NCI-H2196 (cell line): Measurements from ENCODE around the gene LIMK2.
A peak's percentile ranks its signal among the peaks of the same experiment; 100 is the strongest.
"Not testable (repeated sequence)": the region's sequence is repeated elsewhere in the genome, so short reads cannot be mapped to it uniquely, and the experiment has no call there.

ENCODE experiments used
- DNase-seq: peaks from one replicate; lab custom pipeline; 2025; ENCODE audit not compliant: unreplicated experiment; lab: John Stamatoyannopoulos, UW

The LIMK2 gene

DNA sequence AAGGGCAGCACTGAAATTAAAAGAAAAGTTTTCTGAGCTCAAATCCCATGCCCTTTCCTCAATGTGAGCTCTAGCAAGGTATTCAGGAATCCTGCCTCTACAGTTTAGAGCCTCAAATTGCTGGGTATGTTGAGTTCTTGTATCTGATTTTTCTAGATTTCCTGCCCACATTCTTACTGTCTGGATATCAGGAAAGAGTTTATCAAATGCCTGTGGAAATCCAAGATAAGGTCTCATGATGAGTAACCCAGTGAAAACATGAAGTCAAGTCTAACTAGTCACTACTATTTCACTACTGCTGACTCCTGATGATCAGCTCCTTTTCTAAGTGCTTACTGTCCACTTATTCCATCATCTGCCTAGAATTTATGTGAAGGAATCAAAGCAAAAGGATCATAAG is 29.8 kb downstream of the LIMK2 start:
- no peak for DNase-seq

DNA sequence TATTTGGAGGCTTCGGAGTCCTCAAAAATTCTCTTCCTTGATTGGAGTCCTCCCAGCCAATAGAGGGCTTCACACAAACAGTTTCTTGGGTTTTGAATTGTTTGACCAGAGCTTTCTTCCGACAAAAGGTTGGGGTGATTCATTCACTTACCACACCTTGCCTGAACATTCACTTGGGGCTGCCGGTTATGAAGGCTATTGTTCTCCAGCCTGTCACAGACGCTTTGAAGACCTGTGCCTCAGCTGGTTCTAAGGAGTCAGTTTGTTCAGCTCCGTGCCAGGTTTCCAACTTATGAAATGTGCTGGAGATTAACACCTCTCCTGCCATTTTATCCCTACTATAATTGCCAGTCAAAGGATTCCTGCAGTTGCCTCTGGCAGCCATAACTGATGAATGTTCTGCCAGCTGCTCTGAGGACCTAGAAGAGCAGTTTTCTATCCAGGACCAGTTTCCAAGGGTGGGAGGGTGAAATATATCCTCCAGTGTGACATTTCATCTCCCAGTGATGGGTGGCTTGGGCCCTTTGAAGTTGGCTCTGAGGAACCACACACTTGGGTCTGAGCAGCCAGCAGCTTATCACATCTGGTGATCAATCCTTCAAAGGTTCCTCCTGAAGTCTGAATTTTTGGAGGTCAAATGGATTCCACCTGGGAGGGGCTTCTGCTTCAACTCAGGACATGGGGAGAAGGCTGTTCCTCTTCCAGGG is 31.4 kb downstream of the LIMK2 start:
- DNase-seq: no peak

DNA sequence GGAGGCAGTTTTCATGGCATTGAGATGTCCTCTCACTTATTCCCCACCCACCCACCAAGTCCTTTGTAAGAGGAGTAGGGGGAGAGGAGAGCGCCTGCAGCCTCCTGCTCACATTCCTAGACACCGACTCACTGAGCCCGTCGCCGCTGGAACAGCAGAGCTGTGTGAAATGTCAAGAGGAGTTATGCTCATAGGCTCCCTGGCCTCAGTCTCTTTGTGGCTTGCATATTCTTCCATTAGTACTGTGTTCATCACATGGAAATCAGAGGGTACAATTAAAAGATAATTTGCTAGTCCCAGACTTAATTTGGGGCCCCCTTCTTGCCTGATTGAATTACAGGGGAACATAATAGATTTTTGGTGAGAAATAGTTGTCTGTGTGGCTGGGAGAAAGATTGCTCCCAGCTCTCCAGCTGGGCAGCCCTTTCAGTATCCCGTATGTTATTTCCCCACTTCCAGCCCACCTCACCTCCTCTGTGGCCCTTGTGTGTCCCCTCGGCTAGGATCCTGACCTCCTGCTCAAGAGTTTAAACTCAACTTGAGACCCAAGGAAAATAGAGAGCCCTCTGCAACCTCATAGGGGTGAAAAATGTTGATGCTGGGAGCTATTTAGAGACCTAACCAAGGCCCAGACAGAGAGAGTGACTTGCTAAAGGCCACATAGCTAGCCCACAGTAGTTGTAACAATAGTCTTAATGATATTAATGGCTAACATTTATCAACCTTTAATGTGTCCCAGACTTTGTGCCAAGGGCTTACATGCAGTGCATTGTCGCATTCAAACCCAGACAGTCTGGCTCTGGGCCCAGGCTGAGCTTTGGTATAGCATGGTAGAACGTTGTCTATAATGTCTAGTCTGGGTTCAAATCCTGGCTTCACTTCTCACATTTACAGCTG is 32.2 kb downstream of the LIMK2 start:
- no peak for DNase-seq

DNA sequence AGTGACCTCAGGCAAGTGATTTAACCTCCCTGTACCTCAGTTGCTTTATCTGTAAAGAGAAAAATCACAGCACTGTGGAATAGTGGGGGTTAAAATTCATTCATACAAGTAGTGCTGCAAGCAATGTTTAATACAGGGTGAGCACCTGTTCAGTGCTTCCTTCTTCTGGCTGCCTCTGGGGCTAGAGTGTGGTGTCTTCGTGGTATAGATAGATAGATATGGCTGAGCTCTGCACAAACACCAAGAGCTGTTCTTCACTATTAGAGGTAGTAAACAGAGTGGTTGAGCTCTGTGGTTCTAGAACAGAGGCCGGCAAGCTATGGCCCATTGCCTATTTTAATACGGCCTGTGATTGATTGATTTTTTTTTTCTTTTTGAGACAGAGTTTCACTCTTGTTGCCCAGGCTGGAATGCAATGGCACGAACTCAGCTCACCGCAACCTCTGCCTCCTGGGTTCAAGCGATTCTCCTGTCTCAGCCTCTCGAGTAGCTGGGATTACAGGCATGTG is 32.9 kb downstream of the LIMK2 start:
- no peak for DNase-seq

DNA sequence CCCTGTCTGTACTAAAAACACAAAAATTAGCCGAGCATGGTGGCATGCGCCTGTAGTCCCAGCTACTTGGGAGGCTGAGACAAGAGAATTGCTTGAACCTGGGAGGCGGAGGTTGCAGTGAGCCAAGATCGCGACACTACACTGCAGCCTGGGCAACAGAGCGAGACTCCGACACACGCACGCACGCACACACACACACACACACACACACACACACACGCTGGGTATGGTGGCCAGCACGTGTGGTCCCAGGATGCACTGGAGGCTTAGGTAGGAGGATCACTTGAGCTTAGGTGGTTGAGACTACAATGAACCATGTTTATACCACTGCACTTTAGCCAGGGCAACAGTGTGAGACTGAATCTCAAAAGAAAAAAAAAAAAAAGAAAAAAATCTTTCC is 33.9 kb downstream of the LIMK2 start:
- DNase-seq: not testable (repeated sequence)

DNA sequence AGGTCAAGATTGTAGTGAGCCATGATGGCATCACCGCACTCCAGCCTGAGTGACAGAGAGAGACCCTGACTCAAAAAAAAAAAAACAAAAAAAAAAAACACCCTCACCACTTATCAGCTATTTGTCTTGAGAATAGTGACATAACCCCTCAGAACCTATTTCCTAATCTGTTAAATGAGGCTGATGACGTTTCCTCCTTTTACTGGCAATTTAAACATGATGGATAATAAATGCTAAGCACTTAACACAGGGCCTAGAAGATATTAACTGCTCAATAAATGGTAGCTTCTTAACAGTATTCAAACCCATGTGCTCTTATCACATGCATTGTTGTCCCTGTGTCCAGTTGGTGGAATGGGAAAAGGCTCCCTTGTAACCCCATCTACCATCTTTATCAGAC is 34.6 kb downstream of the LIMK2 start:
- DNase-seq: no peak

DNA sequence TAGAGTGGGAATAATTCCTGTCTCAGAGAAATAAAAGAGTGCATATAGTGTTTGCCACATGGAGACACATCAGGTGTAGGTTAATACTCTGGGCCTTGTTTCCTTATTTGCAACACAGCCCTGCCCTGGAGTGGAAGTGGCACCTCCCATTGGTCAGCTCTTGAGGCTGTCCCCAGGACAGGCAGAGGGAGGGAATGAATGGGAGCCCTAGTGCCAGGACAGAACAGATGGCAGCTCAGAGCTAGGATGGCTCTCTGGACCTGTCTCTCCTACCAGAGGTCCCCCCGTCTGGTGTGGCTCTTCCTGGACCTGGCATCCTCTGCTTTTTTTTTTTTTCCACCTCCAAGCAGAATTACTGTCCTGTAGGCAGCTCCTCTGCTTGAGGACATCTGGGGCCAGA is 35.6 kb downstream of the LIMK2 start:
- no peak for DNase-seq

DNA sequence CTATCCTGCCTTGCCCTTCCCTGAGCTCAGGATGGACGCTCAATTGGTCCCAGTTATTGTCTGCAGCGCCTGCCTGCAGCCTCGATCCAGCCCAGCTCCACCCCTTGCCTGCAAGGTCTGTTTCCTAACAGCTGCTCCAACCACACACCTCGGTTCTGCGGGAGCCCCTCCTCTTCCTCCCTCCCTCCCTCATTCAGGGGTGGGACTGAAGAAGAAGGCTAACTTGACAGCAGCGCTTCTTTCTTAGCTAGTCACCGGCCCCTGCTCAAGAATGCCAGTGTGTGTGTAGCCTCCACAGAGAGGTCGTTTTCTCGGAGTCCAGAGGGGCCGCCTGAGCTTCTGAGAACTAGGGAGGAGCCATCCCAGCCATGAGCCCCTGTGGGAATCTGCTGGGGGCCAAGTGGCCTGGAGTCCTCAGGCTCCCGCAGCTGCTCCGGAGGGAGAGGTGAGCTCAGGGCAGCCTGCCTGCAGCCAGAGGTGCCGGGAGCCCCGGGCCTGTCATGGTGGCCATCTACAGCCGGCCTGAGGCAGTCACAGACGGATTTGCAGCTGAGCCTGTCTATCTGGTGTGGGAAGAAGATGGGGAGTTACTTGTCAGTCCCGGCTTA is 36.1 kb downstream of the LIMK2 start:
- no peak for DNase-seq

DNA sequence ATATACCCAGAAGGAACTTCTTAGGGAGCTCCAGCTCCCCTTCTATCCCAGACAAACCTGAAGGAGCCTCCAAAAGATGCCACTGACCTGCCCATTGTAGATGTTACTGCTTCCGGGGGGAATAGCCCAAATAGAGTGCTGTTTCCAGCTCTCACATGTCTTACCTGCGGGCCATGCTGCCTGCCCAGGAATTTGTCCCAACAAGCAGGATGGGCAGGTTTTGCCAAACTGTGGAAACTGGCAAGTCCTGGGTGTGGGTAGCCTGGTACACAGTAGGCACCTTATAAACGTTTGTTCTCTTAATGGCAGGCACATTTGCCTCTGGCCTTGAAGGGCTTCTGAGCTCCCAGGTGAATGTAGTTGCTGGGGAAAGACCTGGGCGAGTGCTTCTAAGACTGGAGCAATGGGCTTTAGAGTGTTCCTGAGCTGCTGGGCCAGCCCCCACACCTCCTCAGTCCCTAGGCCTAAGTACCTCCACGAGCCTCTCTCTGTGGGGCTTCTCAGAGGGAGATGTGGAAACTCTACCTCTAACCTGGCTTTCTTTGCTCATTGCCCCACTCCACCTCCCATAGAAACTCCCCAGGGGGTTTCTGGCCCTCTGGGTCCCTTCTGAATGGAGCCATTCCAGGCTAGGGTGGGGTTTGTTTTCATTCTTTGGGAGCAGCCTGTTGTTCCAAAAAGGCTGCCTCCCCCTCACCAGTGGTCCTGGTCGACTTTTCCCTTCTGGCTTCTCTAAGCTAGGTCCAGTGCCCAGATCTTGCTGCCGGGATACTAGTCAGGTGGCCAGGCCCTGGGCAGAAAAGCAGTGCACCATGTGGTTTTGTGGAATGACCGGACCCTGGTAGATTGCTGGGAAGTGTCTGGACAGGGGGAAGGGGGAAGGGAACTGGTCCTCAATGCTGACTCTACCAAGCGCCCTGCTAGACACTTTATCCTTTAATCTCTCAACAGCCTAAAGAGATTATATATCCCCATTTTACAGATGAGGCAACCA is 37.2 kb downstream of the LIMK2 start:
- no peak for DNase-seq

DNA sequence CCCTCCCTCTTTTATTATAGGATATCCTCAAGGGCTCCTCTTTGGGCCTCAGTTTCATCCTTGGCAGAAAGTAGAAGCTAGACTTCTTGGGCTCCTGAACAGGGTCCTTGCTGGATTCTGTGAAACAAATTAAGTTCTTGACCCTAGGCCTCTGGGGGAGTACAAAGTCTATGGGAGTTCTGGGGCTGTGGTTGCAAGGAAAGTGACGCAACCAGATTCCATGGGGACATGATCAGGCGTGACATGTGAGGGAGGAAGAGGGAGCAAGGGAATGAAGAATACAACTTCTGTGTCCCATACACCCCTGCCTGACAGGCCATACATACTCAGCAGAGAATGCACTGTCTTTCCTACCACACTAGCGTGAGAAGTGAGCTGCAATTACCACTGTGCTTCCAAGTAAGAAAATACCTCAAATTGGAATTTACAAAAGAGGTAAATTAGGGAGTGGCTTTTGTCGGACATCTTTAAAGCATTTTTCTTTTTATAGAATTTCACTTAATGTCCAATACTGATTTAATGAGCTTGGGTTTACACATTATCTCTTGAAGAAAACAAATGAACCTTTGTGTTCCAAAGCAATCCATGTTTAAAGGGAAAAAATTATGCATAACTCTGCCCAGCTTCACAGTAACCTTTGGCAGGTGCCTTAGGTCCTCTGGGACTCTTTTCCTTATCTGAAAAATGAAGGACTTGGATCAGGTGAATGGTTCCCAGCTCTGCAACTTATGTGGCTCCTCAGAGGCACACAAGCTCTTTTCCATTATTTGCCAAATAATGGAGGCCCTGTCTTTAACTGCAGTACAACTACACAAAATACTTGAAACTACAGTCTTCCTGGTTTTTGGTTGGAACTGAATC is 38.9 kb downstream of the LIMK2 start:
- DNase-seq: no peak

DNA sequence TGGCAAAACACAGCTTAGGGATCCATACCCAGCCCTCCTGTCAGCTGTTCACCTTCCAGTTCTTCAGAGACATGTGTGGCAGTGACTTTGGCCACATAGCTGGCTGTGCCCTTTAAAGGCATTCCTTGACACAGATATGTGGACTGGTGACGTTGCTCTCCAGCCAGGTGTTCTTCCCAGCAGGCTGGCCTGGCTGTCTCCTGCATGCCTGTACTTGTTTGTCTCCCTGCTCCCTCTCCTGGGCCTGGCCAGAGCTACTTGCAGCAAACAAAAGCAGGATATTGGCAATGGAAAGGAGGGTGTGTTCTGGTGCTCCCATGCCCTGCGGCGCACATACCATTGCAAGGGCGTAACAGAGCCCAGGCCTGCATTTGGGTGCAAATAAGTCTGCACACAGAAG is 41.9 kb downstream of the LIMK2 start:
- DNase-seq: peak; percentile 31

DNA sequence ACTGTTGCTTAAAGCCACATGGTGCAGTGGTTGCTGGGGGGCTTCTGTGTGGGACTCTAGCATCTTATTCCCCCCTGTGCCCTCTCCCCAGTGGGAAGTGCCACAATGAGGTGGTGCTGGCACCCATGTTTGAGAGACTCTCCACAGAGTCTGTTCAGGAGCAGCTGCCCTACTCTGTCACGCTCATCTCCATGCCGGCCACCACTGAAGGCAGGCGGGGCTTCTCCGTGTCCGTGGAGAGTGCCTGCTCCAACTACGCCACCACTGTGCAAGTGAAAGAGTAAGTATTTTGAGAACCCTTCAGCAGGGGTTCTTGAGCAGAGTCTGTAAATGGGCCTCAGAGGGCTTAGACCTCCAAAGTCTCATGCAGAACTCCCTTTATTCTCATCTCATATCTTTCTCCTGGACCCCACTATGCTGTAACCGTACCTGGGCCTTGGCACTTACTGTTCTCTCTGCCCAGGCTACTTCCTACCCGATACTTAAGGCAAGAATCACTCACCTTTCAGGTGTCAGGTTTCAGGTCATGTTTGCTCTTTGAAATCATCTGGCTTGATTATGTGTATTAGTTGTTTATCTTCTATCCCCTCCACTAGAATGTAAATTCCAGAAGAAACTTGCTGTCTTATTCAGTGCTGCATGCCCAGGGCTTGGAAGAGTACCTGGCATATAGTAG is 47.8 kb downstream of the LIMK2 start:
- DNase-seq: no peak

DNA sequence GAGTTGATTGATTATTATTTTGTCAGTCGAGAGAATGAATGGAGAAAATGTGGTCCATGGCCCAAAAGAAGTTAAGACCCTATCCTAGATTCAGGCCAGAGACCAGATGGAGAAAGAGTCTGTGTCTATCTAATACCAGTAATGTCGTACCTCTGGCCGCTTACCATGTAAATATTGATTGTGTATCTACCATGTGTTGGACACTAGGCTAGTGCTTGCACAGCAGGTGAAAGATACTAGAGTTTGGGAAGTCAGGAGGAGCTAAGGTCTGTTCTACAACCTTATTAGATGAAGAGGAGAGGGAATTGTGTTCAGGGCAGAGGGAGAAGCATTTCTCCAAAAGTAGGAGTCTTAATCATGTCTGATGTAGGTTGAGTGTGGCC is 48.4 kb downstream of the LIMK2 start:
- no peak for DNase-seq

DNA sequence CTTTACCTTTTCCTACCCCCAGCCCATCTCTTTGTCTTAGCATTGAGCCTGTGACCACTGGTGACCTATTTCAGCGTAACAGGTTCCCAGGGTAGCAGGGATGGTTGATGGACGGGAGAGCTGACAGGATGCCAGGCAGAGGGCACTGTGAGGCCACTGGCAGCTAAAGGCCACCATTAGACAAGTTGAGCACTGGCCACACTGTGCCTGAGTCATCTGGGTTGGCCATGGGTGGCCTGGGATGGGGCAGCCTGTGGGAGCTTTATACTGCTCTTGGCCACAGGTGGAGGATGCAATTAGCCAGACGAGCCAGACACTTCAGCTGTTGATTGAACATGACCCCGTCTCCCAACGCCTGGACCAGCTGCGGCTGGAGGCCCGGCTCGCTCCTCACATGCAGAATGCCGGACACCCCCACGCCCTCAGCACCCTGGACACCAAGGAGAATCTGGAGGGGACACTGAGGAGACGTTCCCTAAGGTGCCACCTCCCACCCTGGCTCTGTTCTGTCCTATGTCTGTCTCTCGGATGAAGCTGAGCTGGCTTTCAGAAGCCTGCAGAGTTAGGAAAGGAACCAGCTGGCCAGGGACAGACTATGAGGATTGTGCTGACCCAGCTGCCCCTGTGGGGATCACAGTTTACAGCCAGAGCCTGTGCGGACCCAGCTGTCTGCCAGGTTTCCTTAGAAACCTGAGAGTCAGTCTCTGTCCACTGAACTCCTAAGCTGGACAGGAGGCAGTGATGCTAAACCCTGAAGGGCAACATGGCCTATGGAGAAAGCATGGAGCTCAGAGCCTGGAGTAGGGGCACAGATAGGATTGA is 50.4 kb downstream of the LIMK2 start:
- no peak for DNase-seq

DNA sequence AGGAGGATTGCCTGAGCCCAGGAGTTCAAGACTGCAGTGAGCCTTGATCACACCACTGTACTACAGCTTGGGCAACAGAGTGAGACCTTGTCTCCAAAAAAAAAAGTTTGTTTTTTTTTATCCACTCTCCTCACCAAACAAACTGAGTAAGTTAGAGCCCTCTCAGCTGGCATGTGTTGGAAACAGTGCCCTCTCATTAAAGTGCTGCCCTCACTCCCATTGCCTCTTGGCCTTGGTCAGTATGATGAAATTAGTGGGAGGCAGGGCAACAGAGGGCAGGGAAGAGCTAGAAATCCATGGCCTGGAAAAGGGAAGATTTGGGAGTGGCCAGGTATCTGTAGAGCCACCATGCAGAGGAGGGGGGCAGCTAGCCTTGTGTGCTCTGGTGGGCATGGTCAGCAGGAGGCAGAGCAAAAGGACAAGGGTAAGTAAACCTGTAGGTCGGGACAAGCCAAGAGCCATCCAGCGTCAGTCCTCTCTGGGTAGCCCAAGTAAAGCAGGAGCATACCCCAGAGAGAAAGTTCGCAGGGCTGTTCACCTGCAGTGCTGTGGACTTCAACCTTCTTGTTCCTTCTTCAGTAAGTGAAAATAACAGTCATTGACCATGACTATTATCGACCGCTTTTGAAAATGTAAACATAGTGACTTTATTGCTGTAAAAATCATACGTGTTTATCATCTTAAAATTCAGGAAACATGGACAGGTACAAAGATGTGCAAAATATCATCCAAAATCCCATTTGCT is 52.0 kb downstream of the LIMK2 start:
- DNase-seq: no peak

DNA sequence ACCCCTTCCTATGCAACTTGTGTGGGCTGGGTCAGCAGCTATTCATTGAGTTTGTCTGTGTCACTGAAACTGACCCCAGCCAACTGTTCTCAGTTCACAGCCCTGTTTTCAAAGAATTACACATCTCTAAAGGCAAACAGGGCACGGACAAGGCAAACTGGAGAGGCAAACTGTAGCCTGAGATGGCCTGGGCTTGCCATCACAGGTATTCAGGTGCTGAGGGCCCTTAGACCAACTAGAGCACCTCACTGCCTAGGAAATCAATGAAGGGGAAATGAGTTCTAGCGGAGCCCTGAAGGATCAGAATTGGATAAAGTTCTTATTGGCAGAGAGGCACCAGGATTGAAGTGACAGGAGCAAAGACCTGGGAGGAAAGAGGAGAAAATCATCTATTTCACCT is 56.2 kb downstream of the LIMK2 start:
- DNase-seq: no peak

DNA sequence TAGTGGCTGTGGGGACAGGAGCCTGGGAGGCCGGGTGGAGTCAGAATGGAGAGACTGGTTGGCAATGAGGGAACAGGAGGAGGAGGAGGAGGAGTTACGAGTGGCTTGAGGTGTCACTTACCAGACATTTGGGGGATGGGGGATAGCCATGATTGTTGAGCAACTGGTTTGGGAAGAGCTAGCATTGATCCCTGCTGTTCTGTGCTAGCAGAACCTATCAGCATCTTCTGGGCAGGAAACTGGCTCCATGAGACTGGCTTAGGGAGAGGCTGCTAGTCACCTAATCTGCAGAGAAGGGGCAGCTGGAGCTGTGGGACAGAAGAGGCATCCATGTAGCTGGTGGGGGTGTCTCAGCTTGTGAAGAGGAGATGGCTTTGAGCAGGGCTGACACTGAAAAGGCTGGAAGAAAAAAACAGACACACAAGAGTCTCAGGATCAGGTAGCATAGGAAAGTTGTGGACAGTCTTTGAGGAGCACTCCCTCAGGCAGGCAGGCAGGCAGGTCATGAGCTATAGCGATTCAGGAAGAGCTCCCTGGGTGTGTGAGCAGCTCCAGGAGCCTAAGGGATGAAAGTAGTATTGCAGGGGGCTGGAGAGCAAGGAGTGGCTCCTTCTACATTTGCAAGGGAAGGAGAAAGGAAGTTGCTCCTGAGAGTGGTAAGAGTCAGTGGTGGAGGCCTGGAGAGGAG is 57.9 kb downstream of the LIMK2 start:
- DNase-seq: no peak
